HG03139 (cell line): ENCODE results near the gene GOLPH3.
"Not testable (repeated sequence)": the region's sequence is repeated elsewhere in the genome, so short reads cannot be mapped to it uniquely, and the experiment has no call there.

ENCODE experiments used
- ATAC-seq: cut with Tn5 transposase; IDR thresholded peaks from one replicate; pipeline ENCODE4 v1.9.1; 2021; ENCODE audit not compliant: unreplicated experiment

Gene GOLPH3

DNA sequence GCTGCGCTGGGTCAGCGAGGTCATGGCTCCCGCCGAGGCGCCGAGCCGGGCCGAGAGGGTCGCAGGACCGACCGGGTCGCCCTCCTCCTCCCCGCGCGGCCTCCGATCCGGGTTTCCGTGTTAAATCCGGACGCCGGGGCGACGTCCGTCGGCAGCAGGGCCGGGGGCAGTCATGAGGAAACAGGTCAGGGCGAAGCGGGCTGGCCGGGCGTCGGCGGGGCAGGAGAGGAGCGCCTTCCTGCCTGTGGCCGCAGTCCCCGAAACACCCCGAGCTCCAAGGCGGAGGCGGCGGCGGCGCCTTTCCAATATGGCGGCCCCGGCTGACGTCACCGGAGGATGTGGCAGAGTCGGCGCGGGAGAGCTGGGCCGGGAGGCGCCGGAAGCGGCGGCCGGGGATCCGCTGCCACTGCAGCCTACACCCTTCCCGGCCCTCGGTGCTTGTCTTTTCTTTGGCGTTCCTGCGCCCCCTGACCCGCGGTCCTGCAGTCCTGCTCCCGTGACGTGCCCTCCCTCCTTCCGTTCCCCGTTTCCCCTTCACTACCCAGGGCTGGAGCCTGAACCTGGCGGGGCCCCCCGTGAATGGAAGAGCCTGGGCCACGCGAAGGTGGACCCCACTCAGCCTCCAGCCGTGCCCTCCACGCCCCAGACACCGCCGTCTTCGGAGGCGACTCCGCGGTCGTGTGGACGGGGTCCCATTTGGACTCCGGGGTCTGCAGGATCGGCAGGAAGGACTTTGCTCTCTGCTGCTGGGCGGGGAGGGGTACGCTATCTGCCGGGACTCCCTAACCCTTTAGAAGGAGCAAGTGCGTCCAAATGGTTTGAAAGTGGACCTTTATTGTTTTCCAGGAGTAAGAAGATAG, at the start of gene GOLPH3:
Gene GOLPH3, minus strand, starts transcription at position 309 of the 860 bp plus-strand sequence. Its CDS starts 285 bp downstream, at position 24.
- peak; percentile 84 for ATAC-seq

DNA sequence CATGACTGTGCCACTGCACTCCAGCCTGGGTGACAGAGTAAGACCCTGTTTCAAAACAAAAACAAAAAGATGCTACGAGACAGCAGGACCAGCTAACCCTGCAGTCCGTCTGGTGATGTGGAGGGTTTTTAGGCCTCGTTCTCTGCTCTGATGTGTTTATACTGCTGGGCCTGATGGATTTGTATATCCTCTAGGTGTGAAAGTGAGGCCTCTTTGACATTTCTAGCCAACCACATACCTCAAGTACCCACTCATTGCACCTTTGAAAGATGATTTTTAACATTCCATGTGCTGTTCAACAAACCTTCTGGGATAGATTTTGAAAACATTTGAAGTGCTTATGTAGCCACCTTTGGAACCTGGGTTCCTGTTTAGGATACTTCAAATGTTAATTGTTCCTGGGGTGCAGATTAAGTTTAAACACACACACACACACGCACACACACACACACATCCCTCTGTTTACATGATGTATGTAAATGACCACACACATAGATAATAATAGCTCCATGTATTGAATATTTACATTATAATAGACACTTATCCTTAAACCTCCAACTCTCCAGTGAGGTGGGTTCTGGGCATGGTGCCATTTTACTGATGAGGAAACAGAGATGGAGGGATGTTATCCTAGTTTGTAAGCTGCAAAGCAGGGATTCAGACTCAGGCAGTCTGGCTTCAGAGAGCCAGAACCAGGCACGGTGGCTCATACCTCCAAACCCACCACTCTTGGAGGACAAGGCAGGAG, 48.8 kb upstream of the GOLPH3 start:
- ATAC-seq = no peak

DNA sequence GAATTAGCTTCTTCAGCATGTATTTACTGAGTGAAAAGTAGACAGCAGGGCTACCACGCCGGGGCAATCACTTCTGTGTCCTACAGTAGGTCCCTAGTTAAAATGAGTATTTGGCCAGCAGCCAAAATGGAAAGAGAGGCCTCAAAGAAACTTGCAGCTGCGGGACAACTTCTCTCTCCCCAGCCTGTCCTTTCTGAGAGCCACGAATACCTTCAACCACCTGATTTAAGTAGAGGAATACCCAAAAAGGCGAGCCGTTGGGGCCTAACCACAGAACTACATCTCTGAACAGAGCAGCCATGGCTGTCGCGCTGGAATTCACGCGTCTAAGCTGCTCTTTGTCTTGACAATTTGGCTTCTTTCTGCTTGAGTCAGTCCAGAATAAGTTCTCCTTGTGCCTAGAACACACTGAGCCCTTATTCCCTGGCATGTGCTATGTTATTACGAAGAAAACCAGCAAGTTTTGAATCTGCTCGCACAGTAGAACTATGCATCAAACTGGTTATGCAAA, 43.8 kb upstream of the GOLPH3 start:
- ATAC-seq = peak; percentile 63

DNA sequence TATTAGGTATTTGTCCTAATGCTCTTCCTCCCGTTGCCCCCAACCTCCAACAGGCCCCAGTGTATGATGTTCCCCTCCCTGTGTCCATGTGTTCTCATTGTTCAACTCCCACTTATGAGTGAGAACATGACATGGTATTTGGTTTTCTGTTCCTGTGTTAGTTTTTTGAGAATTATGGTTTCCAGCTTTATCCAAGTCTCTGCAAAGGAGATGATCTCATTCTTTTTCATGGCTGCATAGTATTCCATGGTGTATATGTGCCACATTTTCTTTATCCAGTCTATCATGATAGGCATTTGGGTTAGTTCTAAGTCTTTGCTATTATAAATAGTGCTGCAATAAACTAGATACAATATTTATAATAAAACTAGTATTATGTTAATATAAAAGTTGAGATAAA, 40.2 kb upstream of the GOLPH3 start:
- not testable (repeated sequence) for ATAC-seq

DNA sequence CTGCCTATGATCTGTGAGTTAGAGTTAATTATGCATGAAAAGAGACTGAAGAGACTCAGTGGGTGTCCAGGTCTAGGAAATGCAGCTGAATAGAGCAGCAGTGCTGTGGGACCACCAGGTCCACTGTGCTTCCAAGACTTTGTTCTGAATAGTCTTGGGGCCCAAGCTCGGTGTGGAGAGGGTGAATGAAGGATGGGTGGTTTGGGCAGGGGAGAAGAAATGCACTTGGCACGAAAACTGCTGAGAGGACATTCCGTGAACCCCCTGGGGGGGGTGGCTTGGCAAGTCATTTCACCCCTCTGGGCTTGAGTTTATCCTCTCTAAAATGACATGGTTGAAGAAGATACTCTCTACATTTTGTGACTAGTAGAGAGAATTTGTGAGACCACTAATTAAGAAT, 36.0 kb upstream of the GOLPH3 start:
- ATAC-seq = no peak

DNA sequence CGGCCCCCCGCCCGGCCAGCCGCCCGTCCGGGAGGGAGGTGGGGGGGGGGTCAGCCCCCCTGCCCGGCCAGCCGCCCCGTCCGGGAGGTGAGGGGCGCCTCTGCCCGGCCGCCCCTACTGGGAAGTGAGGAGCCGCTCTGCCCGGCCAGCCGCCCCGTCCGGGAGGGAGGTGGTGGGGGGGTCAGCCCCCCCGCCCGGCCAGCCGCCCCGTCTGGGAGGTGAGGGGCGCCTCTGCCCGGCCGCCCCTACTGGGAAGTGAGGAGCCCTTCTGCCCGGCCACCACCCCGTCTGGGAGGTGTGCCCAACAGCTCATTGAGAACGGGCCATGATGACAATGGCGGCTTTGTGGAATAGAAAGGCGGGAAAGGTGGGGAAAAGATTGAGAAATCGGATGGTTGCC, 34.7 kb upstream of the GOLPH3 start:
- ATAC-seq = not testable (repeated sequence)

DNA sequence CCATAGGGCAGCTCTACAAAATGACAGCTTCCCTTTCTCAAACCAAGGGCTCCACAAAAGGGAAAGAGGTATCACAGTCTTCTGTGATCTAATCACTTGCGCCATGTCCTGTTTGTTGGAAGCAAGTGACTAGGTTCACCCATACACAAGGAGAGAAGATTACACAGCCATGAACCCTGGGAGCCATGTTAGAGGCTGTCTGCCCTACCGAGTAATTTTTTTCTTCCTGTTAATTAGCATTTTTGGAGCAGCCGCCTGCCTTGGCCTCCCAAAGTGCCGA, 33.2 kb upstream of the GOLPH3 start:
- ATAC-seq = no peak

DNA sequence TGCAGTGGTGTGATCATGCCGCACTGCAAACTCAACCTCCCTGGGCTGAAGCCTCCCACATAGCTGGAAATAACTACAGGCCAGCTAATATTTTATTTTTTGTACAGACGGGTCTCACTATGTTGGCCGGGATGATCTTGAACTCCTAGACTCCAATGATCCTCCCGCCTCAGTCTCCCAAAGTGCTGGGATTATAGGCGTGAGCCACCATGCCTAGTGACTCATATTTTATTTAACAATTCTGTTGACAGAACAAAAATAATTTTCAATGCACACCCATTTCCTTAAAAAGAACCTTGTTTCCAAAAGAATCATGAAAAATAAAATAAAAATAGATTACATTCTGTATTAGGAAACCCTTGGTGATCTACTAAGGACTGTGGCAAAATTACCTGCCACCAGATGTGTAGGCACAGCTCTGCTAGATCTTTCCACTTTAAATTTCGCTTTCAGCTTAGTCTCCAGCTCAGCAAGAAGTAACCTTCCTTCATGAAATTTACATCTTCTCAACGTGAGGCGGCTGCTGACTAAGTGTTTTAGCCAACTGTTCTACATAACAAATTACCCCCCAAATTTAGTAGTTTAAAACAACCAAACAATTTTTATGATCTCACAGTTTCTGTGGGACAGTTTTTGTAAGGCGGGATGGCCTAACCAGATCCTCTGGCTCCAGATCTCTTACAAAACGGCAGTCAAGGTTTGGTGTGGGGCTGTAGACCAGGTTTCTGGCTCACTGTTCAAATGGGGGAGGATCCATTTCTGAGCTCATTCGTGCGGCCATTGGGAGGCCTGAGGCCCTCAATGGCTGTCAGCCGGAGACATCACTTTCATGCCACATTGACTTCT, 32.6 kb upstream of the GOLPH3 start:
- no peak for ATAC-seq

DNA sequence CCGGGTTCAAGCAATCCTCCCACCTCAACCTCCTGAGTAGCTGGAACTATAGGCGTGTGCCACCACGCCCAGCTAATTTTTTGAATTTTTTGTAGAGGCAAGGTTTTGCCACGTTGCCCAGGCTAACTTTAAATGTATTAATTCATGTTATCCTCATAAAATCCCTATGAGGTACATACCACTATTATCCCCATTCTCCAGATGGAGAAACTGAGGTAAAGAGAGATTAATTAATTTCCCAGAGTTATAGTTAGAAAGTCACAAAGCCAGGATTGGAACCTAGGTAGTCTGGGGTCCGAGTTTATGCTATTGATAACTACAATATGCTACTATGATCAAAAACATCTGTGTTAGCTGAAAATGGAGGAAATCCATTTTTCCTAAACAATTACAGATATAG, 31.9 kb upstream of the GOLPH3 start:
- no peak for ATAC-seq

DNA sequence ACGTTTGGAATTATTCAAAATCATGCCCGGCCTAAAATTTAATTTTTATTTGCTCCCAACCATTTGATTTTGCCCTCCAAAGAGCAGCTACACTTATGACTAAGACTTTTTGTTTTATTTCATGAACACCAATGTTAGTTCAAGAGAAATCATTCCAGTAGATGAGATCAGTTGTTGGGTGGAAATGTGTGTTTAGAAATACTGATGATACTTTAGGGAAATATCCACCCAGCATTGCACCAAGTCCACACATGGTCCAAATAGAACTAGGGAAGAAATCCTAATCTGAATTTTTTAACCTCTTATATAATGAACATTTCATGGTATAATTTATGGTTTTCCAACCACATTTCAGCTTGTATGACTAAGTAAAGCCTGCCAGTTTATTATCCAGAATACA, 28.3 kb upstream of the GOLPH3 start:
- ATAC-seq = no peak

DNA sequence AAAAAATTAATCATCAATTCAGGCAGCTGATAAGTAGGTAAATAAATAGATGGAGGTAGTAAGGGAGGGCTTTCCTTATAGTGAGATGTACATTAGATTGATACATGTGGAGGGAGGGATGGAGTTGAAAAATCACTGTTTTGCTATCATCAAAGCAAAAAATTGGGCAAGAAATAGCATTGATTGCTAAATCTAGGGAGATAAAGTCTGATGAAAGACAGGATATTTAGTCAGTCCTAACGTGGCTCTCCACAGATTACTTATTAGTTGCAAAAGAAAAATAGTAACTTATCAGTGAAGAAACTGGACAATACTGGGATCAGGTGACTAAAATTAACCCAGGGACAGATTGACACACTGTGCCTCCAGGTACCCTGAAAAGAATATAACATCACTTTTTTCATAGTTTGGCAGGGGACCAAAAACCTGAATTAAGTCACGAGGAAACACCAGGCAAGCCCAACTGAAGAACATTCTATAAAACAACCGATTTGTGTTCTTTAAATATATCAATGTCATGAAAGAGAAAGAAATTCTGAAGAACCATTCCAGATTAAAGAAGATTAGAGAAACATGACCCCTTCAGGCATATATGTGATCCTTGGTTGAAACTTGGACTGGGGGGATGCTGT, 27.1 kb upstream of the GOLPH3 start:
- no peak for ATAC-seq

DNA sequence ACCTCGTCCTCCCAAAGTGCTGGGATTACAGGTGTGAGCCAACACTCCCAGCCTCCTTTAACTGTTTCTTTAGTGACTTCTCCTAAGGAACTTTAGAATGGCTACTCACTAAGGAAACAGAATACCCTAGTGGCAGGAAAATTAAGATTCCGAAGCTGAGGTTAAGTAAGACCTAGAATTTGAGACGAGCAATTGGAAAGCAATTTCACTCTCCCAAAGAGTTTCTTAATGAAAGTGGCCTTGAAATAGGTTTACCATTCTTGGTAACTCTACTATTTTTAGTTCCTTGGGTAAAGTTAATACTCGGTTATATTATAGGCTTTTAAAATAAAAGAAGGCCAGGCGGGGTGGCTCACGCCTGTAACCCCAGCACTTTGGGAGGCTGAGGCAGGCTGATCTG, 22.9 kb upstream of the GOLPH3 start:
- no peak for ATAC-seq

DNA sequence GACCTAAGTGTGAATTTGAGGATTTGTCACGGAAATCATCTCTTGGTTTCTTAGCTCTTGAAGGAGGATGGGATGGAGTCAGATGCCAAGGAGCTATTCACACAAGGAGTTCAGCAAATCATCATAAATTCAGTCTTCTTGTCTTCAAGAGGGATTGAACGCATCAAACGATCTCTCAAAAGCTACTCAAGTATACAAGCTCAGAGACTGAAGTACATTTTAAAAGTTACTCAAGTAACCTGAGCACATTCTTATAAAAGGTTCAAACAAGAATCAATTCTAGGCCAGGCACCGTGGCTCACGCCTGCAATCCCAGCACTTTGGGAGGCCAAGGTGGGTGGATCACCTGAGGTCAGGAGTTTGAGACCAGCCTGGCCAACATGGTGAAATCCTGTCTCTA, 21.1 kb upstream of the GOLPH3 start:
- ATAC-seq = no peak

DNA sequence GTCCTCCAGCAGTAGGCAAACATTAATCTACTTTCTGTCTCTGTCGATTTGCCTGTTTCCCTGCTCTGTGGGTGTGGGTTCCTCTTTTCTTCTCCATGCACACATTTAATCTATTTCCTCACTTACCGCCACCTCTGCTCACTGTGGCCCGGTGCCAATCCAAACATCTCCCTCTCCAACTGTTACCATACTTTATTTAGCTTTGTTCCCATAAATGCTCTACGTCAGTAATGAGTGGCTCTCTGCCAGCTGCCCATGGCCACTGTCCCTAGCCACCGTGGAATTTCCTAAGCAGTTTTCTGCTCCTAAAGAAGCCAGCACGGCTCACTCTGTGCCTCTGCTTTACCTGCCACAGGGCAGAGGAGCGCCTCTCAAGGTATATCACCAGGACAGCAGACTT, 19.5 kb upstream of the GOLPH3 start:
- peak; percentile 88 for ATAC-seq

DNA sequence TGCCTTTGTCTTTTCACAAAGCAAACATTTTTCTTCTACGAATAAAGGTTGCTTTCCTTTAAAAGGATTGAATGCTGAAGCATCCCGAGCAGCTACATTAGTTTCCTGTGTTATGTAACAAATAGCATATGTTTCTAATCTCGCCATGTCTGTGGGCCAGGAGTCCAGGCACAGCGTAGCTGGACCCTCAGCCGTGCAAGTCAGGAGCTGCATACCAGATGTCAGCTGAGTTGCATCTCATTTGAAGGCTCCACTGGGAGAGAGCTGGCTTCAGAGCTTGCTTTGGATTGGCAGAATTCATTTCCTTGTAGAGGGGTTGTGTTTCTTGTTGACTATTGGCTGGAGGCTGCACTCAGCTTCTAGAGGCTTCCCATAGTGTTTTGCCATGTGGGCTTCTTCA, 16.0 kb upstream of the GOLPH3 start:
- ATAC-seq = no peak

DNA sequence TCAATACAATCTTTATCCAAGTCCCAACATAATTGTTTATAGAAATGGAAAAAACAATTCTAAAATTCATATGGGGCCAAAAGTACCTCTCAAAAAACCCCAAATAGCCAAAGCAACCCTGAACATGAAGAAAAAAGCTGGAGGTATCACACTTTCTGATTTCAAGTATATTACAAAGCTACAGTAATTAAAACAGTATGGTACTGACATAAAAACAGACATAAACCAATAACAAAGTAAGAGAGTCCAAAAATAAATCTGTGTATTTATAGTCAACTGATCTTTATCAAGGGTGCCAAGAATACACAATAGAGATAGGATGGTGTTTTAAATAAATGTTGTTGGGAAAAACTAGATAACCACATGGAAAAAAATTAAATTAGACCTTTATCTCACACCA, 13.6 kb upstream of the GOLPH3 start:
- no peak for ATAC-seq

DNA sequence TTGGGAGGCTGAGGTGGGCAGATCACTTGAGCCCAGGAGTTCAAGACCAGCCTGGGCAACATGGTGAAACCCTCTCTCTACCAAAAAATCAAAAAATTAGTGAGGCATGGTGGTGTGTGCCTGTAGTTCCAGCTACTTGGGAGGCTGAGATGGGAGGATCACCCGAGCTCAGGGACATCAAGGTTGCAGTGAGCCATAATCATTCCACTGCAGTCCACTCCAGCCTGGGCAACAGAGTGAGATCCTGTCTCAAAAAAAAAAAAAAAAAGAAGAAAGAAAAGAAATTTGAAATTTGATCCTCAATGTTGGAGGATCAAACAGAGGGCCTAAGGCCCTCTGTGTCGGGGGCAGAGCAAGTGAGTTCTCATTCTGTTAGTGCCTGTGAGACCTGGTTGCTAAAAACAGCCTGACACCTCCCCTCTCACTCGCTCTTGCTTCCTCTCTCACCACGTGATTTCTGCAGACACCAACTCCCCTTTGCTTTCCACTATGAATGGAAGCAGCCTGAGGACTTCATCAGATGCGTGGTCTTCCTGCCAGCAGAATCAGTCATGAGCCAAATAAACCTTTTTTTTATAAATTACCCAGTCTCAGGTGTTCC, 8.4 kb upstream of the GOLPH3 start:
- ATAC-seq = peak; percentile 81

DNA sequence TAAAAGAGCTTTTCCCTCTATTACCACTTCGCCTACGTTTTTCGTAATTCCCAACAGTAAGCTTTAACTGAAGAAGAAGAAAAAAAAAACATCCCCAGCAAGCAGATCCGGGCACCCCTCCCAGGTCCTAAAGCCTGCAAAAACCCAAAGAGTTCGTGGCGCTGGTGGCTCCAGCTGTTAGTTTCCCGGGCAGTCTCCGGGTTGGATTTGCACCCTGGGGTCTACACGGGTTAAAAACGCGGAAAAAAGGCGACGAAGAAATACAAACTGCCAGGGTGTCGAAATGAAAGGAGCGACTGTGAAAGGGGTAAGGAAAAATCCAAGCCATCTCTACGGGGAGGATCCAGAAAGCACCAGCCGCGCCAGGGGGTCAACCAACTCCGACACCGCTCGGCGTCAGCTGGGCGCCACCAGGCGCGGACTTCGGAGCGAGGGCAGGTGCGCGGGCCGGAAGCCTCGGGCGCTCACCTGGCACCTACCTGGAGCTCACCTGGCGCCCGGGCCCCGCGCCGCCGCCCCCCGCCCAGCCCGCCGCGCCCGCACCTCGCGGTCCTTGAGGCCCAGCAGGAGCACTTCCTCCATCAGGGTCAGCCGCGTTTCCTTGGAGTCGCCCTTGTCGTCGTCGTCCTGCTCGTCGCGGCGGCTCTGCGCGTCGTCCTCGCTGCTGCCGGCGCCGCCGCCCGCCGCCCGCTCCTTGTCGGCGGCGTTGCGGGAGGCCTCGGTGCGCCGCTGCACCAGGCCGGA, 680 bp downstream of the GOLPH3 start:
- ATAC-seq = peak; percentile 23

DNA sequence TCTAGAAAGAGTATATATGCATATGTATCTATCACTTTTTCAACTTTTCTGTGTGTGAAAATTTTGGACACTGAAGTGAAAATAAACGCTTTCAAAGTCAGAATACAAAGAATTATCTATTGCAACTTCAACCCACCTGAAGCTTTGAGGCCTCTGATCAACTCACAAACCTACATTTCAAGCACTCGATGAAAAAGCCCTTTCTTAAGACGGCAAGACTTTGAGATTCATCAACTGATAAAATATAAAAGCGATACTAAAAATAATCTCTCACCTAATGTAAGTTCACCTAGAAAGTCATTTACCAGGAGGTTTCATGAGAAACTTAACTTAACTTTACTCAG, 1.2 kb downstream of the GOLPH3 start:
- ATAC-seq = no peak
